Glutamatergic neuron (in vitro differentiated cells): Measurements from ENCODE around the gene PRKAG2. TPM values are rescaled to one million over a fixed set of nuclear protein-coding genes. Genes with fewer than 3 reads are reported as not detected.

Experiments
- DNase-seq: peaks from one replicate; pipeline ENCODE4 v3.0.0; 2022
- H3K27ac Mint-ChIP-seq: one replicate; pipeline ENCODE4 v1.8.0; 2020; ENCODE audit warnings: mild to moderate bottlenecking, mixed read lengths, inconsistent platforms; ENCODE audit not compliant: unreplicated experiment
- H3K27me3 Mint-ChIP-seq: one replicate; pipeline ENCODE4 v1.8.0; 2020; ENCODE audit warnings: mild to moderate bottlenecking, moderate library complexity, mixed read lengths, inconsistent platforms; ENCODE audit not compliant: unreplicated experiment
- H3K36me3 Mint-ChIP-seq: one replicate; pipeline ENCODE4 v1.8.0; 2020; ENCODE audit warnings: mild to moderate bottlenecking, mixed read lengths, inconsistent platforms; ENCODE audit not compliant: unreplicated experiment
- H3K4me1 Mint-ChIP-seq: one replicate; pipeline ENCODE4 v1.8.0; 2020; ENCODE audit warnings: mild to moderate bottlenecking, low read depth, mixed read lengths, inconsistent platforms; ENCODE audit not compliant: unreplicated experiment
- H3K4me3 Mint-ChIP-seq: one replicate; pipeline ENCODE4 v1.8.0; 2020; ENCODE audit warnings: mild to moderate bottlenecking, mixed read lengths, inconsistent platforms; ENCODE audit not compliant: unreplicated experiment
- H3K9me3 Mint-ChIP-seq: one replicate; pipeline ENCODE4 v1.8.0; 2020; ENCODE audit warnings: mild to moderate bottlenecking, moderate library complexity, mixed read lengths, inconsistent platforms; ENCODE audit not compliant: unreplicated experiment
- CTCF ChIP-seq: fragments of 200-600 bp; sonication (generic); IDR thresholded peaks from one replicate; pipeline ENCODE4 v1.5.0; 2021; ENCODE audit not compliant: partially characterized antibody, unreplicated experiment
- total RNA-seq: library from RNA; stranded (reverse); fragmentation: NEBNext Ultra II Directional; extraction: Animal tissue kit (Norgen Biotek cat#: 25700); gene quantifications from one replicate; pipeline ENCODE4 v1.2.1, GENCODE V29; 2021; ENCODE audit not compliant: unreplicated experiment

PRKAG2 gene
- total RNA-seq, 1 donor from 2014 or later, result 24.7 TPM

GRCh38 chr7:151787348-151787747 is 89.6 kb downstream of the PRKAG2 start:
- Mint-ChIP-seq H3K9me3 (peaks cover 7% of the 10 kb centered on the region), H3K36me3 (peaks cover 5% of the 10 kb centered on the region), H3K27me3 (peaks cover 5% of the 10 kb centered on the region), H3K4me3 (no peak overlapping the region), H3K27ac (no peak overlapping the region), H3K4me1 (peaks cover 22% of the 10 kb centered on the region)
- DNase-seq, result no peak
- no peak for TF ChIP-seq CTCF

- TF ChIP-seq CTCF, result no peak
- H3K9me3 Mint-ChIP-seq, result peaks cover 5% of the 10 kb centered on the region
- no peak overlapping the region for H3K27ac Mint-ChIP-seq
- H3K4me3 Mint-ChIP-seq, result no peak overlapping the region
- peaks cover 5% of the 10 kb centered on the region for H3K27me3 Mint-ChIP-seq
- peaks cover 18% of the 10 kb centered on the region for H3K4me1 Mint-ChIP-seq
- DNase-seq, result no peak
- peaks cover 5% of the 10 kb centered on the region for H3K36me3 Mint-ChIP-seq
Observed at GRCh38 chr7:151786936-151787335, 90.0 kb downstream of the PRKAG2 start.

GRCh38 chr7:151786241-151786640 is 90.7 kb downstream of the PRKAG2 start:
- Mint-ChIP-seq H3K9me3 (peaks cover 5% of the 10 kb centered on the region), H3K27ac (no peak overlapping the region), H3K4me1 (peaks cover 11% of the 10 kb centered on the region), H3K27me3 (peaks cover 5% of the 10 kb centered on the region), H3K36me3 (peaks cover 5% of the 10 kb centered on the region), H3K4me3 (no peak overlapping the region)
- TF ChIP-seq CTCF, result no peak
- DNase-seq, result no peak

GRCh38 chr7:151785681-151785965 is 91.3 kb downstream of the PRKAG2 start:
- H3K27me3 Mint-ChIP-seq, result peaks cover 5% of the 10 kb centered on the region
- no peak for DNase-seq
- H3K36me3 Mint-ChIP-seq, result peaks cover 5% of the 10 kb centered on the region
- H3K4me1 Mint-ChIP-seq, result peaks cover 10% of the 10 kb centered on the region
- H3K4me3 Mint-ChIP-seq, result no peak overlapping the region
- no peak for TF ChIP-seq CTCF
- peaks cover 7% of the 10 kb centered on the region for H3K9me3 Mint-ChIP-seq
- H3K27ac Mint-ChIP-seq, result no peak overlapping the region

- peaks cover under 1% of the 10 kb centered on the region for H3K36me3 Mint-ChIP-seq
- H3K4me1 Mint-ChIP-seq, result peaks cover 6% of the 10 kb centered on the region
- DNase-seq, result peak; percentile 39
- peak overlapping the region; percentile 6 for H3K27ac Mint-ChIP-seq
- H3K27me3 Mint-ChIP-seq, result peaks cover 4% of the 10 kb centered on the region
- H3K9me3 Mint-ChIP-seq, result peaks cover 7% of the 10 kb centered on the region
- H3K4me3 Mint-ChIP-seq, result no peak overlapping the region
- no peak for TF ChIP-seq CTCF
Observed at GRCh38 chr7:151784853-151785680, 91.8 kb downstream of the PRKAG2 start.
